Measurements from ENCODE around the gene CST5.
"Not testable (repeated sequence)": the region's sequence is repeated elsewhere in the genome, so short reads cannot be mapped to it uniquely, and the experiment has no call there.

GRCh38 chr20:23860771-23861170 is 18.8 kb downstream of the CST5 start:
- TF ChIP-seq SUZ12 (IDR thresholded peaks at IDR 0.05; ENCODE audit: extremely low read depth, insufficient read depth, insufficient read length); YY1 (IDR thresholded peaks at IDR 0.05; ENCODE audit: insufficient read depth, insufficient read length): not testable (repeated sequence)

Data from NT2/D1 (cell line).